ENCODE data around the gene TOGARAM2.

TOGARAM2 gene

GRCh38 chr2:28997237-28997846, 16.2 kb downstream of the TOGARAM2 start:
- Mint-ChIP-seq H3K27me3 (no peaks in the 10 kb centered on the region), H3K4me1 (ENCODE audit: low read depth in 2 of 2) (peaks cover 17 to 26% of the 10 kb centered on the region in 2 donors), H3K4me3 (no peak overlapping the region), H3K27ac (peak overlapping the region; percentile 3 to 14), H3K9me3 (no peaks in the 10 kb centered on the region), H3K36me3 (ENCODE audit: insufficient read depth) (peaks cover 8% of the 10 kb centered on the region)
- ATAC-seq (replicated peaks) (no peak), DNase-seq (no peak)

GRCh38 chr2:28997847-28998735, 17.0 kb downstream of the TOGARAM2 start:
- ATAC-seq (replicated peaks) (no peak), DNase-seq (no peak)
- Mint-ChIP-seq H3K27ac (peak overlapping the region; percentile 3 to 35), H3K4me3 (no peak overlapping the region), H3K36me3 (ENCODE audit: insufficient read depth) (peaks cover 8% of the 10 kb centered on the region), H3K9me3 (no peaks in the 10 kb centered on the region), H3K27me3 (no peaks in the 10 kb centered on the region), H3K4me1 (ENCODE audit: low read depth in 2 of 2) (peaks cover 18 to 29% of the 10 kb centered on the region in 2 donors)

- Mint-ChIP-seq H3K4me1 (ENCODE audit: low read depth in 2 of 2) (peaks cover 18 to 29% of the 10 kb centered on the region in 2 donors), H3K4me3 (peak overlapping the region; percentile 44 to 63), H3K9me3 (no peaks in the 10 kb centered on the region), H3K27ac (peak overlapping the region; percentile 93 to 96), H3K36me3 (ENCODE audit: insufficient read depth) (peaks cover 10% of the 10 kb centered on the region), H3K27me3 (no peaks in the 10 kb centered on the region)
- ATAC-seq (replicated peaks) (peak; percentile 91), DNase-seq (peak; percentile 48 to 55 (median 49))
Measured at GRCh38 chr2:29000481-29000880, 19.4 kb downstream of the TOGARAM2 start.

GRCh38 chr2:29000956-29001355, 19.9 kb downstream of the TOGARAM2 start:
- H3K4me3 Mint-ChIP-seq = peak overlapping the region; percentile 44 to 63
- DNase-seq = no peak
- no peaks in the 10 kb centered on the region for H3K27me3 Mint-ChIP-seq
- ATAC-seq (replicated peaks) = no peak
- peaks cover 10% of the 10 kb centered on the region for H3K36me3 Mint-ChIP-seq (ENCODE audit: insufficient read depth)
- H3K9me3 Mint-ChIP-seq = no peaks in the 10 kb centered on the region
- H3K4me1 Mint-ChIP-seq (ENCODE audit: low read depth in 2 of 2) = peaks cover 18 to 29% of the 10 kb centered on the region in 2 donors
- H3K27ac Mint-ChIP-seq = peak overlapping the region; percentile 93 to 96

- Mint-ChIP-seq H3K9me3 (no peaks in the 10 kb centered on the region), H3K4me1 (ENCODE audit: low read depth in 2 of 2) (peaks cover 18 to 29% of the 10 kb centered on the region in 2 donors), H3K4me3 (peak overlapping the region; percentile 44 to 63), H3K27ac (peak overlapping the region; percentile 96), H3K36me3 (ENCODE audit: insufficient read depth) (peaks cover 10% of the 10 kb centered on the region), H3K27me3 (no peaks in the 10 kb centered on the region)
- ATAC-seq (replicated peaks) = peak; percentile 69
- DNase-seq = peak in 2 of 3 experiments; percentile 21 to 32
Measured at GRCh38 chr2:29001806-29002205, 20.7 kb downstream of the TOGARAM2 start.

- Mint-ChIP-seq H3K4me3 (no peak overlapping the region), H3K27ac (no peak overlapping the region), H3K9me3 (no peaks in the 10 kb centered on the region), H3K4me1 (ENCODE audit: low read depth in 2 of 2) (peaks cover 31 to 32% of the 10 kb centered on the region in 2 donors), H3K27me3 (no peaks in the 10 kb centered on the region), H3K36me3 (ENCODE audit: insufficient read depth) (peaks cover 9% of the 10 kb centered on the region)
- DNase-seq (no peak), ATAC-seq (replicated peaks) (no peak)
Measured at GRCh38 chr2:29004755-29005154, 23.7 kb downstream of the TOGARAM2 start.

GRCh38 chr2:29005331-29005730, 24.2 kb downstream of the TOGARAM2 start:
- no peaks in the 10 kb centered on the region for H3K27me3 Mint-ChIP-seq
- H3K36me3 Mint-ChIP-seq (ENCODE audit: insufficient read depth) = peaks cover 12% of the 10 kb centered on the region
- DNase-seq (no peak), ATAC-seq (replicated peaks) (no peak)
- H3K9me3 Mint-ChIP-seq = no peaks in the 10 kb centered on the region
- no peak overlapping the region for H3K4me3 Mint-ChIP-seq
- no peak overlapping the region for H3K27ac Mint-ChIP-seq
- peaks cover 31 to 32% of the 10 kb centered on the region in 2 donors for H3K4me1 Mint-ChIP-seq (ENCODE audit: low read depth in 2 of 2)

- Mint-ChIP-seq H3K36me3 (ENCODE audit: insufficient read depth) (peaks cover 20% of the 10 kb centered on the region), H3K4me3 (no peak overlapping the region), H3K9me3 (no peaks in the 10 kb centered on the region), H3K27ac (no peak overlapping the region), H3K4me1 (ENCODE audit: low read depth in 2 of 2) (peaks cover 38 to 39% of the 10 kb centered on the region in 2 donors), H3K27me3 (no peaks in the 10 kb centered on the region)
- DNase-seq (no peak), ATAC-seq (replicated peaks) (no peak)
Measured at GRCh38 chr2:29006092-29006979, 25.2 kb downstream of the TOGARAM2 start.

GRCh38 chr2:29006980-29007301, 25.8 kb downstream of the TOGARAM2 start:
- Mint-ChIP-seq H3K4me1 (ENCODE audit: low read depth in 2 of 2) (peaks cover 39 to 40% of the 10 kb centered on the region in 2 donors), H3K27ac (no peak overlapping the region), H3K36me3 (ENCODE audit: insufficient read depth) (peaks cover 22% of the 10 kb centered on the region), H3K27me3 (no peaks in the 10 kb centered on the region), H3K9me3 (no peaks in the 10 kb centered on the region), H3K4me3 (no peak overlapping the region)
- DNase-seq = no peak
- ATAC-seq (replicated peaks) = no peak

GRCh38 chr2:29009270-29009669, 28.2 kb downstream of the TOGARAM2 start:
- Mint-ChIP-seq H3K27ac (peak overlapping the region; percentile 99 to 100), H3K9me3 (no peaks in the 10 kb centered on the region), H3K27me3 (no peaks in the 10 kb centered on the region), H3K4me1 (ENCODE audit: low read depth in 2 of 2) (peaks cover 49 to 56% of the 10 kb centered on the region in 2 donors), H3K36me3 (ENCODE audit: insufficient read depth) (peaks cover 26% of the 10 kb centered on the region), H3K4me3 (peak overlapping the region; percentile 81 to 93)
- DNase-seq = no peak
- ATAC-seq (replicated peaks) = no peak

- Mint-ChIP-seq H3K27me3 (no peaks in the 10 kb centered on the region), H3K9me3 (no peaks in the 10 kb centered on the region), H3K4me1 (ENCODE audit: low read depth in 2 of 2) (peaks cover 55 to 63% of the 10 kb centered on the region in 2 donors), H3K27ac (peak overlapping the region; percentile 99 to 100), H3K4me3 (peak overlapping the region; percentile 81 to 93), H3K36me3 (ENCODE audit: insufficient read depth) (peaks cover 33% of the 10 kb centered on the region)
- DNase-seq (peak; percentile 37 to 49 (median 39)), ATAC-seq (replicated peaks) (peak; percentile 9)
Measured at GRCh38 chr2:29009711-29010677, 28.9 kb downstream of the TOGARAM2 start.

- peak; percentile 69 to 77 (median 71) for DNase-seq
Measured at GRCh38 chr2:29010946-29011345, 29.8 kb downstream of the TOGARAM2 start.

More at GRCh38 chr2:29010946-29011345, 29.8 kb downstream of the TOGARAM2 start:
- H3K36me3 Mint-ChIP-seq (ENCODE audit: insufficient read depth) = peaks cover 37% of the 10 kb centered on the region
- peak overlapping the region; percentile 81 to 93 for H3K4me3 Mint-ChIP-seq
- peak; percentile 34 for ATAC-seq (replicated peaks)
- H3K9me3 Mint-ChIP-seq = no peaks in the 10 kb centered on the region
- H3K27ac Mint-ChIP-seq = peak overlapping the region; percentile 99 to 100
- H3K27me3 Mint-ChIP-seq = no peaks in the 10 kb centered on the region
- peaks cover 64 to 72% of the 10 kb centered on the region in 2 donors for H3K4me1 Mint-ChIP-seq (ENCODE audit: low read depth in 2 of 2)

Data from effector memory CD8-positive, alpha-beta T cell (primary cell).